Measurements from ENCODE around the gene SCEL.
"Not testable (repeated sequence)": the region's sequence is repeated elsewhere in the genome, so short reads cannot be mapped to it uniquely, and the experiment has no call there.

SCEL gene

GRCh38 chr13:77535448-77535847 is at the start of gene SCEL:
Gene SCEL, plus strand, starts transcription at chr13:77535706. Its CDS starts 20,170 bp downstream, at chr13:77555876.
- no peak for DNase-seq (ENCODE audit: low spot score)

DNA sequence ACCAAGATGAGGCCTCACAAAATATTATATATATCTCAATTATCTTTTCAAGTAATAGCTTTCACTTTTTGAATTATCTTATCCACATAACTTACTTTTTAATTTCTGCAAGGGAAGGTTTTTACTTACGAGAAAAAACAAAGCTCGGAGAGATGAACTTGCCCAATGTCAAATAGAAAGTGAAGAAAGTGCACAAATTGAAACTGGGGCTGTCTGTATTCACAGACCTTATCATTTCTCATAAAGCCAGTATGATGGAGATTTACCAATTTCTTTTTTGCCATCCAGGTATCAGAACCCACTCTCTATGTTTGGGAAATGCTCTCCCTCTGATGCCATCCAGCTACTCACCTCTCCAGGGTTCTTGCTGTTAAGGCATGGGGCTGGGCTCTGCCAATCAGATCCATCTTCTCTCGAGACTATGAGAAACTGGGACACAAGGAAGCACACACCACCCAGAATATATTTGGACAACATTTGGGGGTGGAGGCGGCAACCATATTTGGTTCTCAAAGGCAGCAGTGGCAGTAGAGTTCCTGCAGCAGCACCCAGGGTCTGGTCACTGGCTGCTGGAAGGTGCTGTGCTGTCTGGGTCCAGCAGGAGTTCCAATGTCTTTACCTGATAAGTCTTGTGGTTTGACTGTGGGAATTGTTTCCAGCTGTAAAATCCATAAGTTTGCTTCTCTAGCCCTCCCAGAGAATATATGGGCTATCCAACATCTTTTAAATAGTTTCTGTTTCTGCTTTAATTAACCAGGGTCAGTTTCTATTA is 45.8 kb upstream of the SCEL start:
- no peak for DNase-seq (ENCODE audit: low spot score)

DNA sequence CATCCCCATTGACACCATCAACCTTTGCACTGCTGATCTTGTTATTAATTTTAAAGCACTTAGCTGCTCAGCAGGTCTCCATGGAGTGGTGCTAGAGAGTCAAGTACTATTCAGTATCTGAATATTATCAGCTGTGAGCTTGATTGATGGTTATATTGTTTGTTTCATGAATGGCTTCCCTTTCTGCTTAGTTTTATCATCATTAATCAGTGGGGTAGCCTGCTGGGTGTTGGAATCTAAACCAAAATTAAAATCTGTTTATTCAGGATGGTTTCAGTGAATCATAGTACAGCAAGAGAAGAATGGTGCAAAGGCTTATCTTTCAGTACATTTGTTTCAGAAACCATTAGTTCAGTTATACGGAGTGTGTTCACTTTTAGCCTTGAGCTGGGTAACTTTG is 42.5 kb upstream of the SCEL start:
- DNase-seq (ENCODE audit: low spot score) = no peak

- no peak for DNase-seq (ENCODE audit: low spot score)
These were observed 41.3 kb upstream of the SCEL start for GRCh38 chr13:77494226-77494625.

- DNase-seq (ENCODE audit: low spot score) = no peak
These were observed 38.2 kb upstream of the SCEL start for GRCh38 chr13:77497350-77497749.

- DNase-seq (ENCODE audit: low spot score) = no peak
These were observed 37.7 kb upstream of the SCEL start for GRCh38 chr13:77497835-77498234.

DNA sequence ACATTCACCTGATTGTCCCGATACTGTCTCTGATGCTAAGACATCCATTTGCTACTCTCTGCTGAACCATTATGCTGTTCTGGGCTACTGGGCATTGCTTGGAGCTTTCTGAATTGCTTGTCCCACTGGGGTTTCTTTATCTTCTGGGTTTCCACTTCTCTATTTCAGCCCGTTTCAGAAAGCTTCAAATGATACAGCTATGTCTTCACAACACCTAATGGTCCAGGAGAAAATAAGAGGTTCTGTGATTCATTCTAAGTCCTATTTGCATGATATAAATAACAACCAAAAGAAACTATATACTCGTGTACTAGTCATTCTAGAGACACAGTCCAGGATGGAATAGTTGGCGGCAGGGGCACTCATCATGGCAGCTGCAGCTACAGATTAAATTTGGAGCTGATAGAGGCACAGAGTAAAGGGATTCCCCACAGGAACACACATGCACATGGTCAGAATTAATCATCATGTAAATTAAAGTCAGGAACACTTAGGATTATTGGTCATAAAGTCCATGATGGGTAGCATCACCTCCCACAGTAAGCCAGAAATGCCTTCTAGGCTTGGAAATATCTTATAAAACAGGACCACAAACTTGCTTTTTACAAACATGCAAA is 33.3 kb upstream of the SCEL start:
- DNase-seq (ENCODE audit: low spot score) = peak; percentile 28

DNA sequence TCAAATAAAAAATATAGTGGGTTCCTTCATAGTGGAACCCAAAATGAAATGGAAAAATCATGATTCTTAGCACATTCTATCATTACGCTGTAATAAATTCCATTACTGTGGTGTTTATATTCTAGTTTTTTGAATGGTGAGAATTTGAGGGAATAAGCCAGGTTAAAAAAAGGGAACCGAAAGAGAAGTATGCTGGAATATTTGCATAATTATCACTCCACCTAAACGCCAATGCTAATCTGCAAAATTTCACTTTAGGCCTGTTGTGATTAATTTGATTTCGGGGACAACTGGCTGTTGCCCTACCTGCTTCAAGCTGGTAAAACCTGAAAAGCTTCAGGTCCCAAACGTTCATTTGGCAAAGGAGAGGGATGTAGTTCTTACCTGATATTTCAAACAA is 32.1 kb upstream of the SCEL start:
- peak; percentile 28 for DNase-seq (ENCODE audit: low spot score)

GRCh38 chr13:77506874-77507273 is 28.6 kb upstream of the SCEL start:
- DNase-seq (ENCODE audit: low spot score) = no peak

GRCh38 chr13:77507931-77508776 is 27.4 kb upstream of the SCEL start:
- no peak for DNase-seq (ENCODE audit: low spot score)

DNA sequence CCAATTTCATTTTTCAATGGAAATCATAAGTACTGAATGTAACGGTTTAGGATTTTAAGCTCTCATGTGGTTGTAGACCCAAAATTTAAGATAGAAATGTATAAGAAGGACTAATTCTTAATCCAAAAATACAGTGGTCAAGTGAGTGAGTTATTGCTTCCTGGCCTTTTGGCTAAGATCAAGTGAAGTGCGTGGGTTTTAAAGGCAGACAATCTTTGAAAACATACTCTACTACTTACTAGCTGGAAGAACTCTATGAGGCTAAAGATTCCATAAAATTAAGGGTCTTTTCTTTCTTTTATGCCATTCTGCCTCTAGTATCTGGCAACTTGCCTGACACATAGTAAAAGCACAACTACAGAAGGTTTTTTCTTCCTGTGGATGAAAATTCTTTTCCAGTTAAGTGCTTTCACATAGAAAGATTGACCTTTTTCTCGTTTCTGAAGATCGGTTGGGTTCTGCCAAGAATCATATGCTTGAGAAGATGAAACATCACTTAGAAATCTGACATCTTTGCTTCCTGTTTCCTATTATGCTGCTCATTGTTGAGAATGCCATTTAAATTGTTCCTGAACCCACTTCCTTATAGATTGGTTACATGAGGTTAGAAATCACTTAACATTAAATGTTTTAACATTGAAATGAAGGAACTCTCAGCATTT is 26.4 kb upstream of the SCEL start:
- no peak for DNase-seq (ENCODE audit: low spot score)

GRCh38 chr13:77510156-77510555 is 25.4 kb upstream of the SCEL start:
- no peak for DNase-seq (ENCODE audit: low spot score)

GRCh38 chr13:77511552-77511951 is 24.0 kb upstream of the SCEL start:
- DNase-seq (ENCODE audit: low spot score) = no peak

DNA sequence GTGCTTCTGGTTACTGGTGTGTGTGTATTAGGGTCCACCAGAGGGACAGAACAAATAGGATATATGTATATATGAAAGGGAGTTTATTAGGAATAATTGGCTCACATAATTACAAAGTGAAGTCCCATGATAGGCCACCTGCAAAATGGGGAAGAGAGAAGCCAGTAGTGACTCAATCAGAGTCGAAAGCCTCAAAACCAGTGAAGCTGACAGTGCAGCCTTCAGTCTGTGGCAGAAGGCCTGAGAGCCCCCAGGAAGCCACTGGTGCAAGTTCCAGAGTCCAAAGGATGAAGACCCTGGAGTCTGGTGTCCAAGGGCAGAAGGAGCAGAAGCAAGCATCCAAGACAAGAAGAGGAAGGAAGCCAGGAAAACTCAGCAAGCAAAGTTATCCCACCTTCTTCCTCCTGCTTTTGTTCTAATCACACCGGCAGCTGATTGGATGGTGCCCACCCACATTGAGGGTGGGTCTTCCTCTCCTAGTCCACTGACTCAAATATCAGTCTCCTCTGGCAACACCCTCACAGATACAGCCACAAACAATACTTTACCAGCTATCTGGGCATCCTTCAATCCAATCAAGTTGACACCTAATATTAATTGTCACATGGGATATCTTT is 21.7 kb upstream of the SCEL start:
- no peak for DNase-seq (ENCODE audit: low spot score)

DNA sequence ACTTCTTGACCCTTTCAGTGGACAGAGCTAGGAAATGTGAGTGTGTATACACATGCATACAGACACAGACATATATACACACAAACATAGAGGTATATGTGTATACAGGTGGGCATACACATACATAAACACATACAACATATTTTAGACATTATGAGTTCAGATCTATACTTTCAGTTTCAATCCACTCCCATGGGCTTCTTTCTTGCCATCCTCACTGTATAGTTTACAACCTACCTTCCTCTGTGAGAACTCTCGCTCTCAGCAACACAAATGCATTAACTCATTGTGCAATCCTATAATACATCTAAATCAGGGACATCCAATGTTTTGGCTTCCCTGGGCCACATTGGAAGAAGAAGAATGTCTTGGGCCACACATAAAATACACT is 21.2 kb upstream of the SCEL start:
- DNase-seq (ENCODE audit: low spot score) = no peak

- no peak for DNase-seq (ENCODE audit: low spot score)
These were observed 19.7 kb upstream of the SCEL start for GRCh38 chr13:77515785-77516184.

DNA sequence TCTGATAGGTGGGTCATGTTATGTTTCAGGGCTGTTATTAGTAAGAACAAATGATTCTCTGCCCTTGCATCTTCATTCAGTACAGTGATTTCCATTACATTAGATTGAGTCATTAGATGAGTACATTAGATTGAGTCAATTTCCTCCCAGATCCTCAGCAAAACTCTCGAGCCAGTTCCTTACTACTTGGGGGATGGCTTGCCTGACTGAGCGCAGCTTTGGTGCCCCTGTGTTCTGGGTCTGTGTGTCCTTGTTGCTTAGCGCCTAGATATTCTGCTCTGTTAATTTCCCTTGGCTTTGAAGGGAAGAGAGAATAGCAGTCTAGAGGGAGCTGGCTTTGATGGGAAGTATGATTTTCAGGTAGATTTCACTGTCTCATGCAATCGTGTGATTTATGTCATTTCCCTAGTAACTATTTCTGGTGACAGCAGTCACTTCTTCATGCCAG is 19.1 kb upstream of the SCEL start:
- DNase-seq (ENCODE audit: low spot score) = no peak

DNA sequence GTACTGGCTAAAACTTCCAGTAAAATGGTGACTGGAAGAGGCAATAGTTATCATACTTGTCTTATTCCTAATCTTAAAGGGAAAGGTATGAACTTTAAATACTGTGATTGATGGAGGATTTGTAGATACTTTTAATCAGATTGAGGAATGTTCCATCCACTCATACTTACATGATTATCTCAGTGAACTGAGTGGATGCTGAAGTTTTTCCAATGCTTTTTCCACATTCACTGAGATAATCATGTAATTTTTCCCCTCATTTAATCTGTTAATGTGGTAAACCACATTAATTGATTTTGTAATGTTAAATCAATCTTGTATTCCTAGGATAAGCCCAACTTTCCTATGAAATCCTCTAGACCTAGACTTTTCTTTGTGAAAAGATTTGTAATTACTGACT is 17.2 kb upstream of the SCEL start:
- no peak for DNase-seq (ENCODE audit: low spot score)

- not testable (repeated sequence) for DNase-seq (ENCODE audit: low spot score)
These were observed 16.1 kb upstream of the SCEL start for GRCh38 chr13:77519396-77519795.

GRCh38 chr13:77519808-77520207 is 15.7 kb upstream of the SCEL start:
- no peak for DNase-seq (ENCODE audit: low spot score)

DNA sequence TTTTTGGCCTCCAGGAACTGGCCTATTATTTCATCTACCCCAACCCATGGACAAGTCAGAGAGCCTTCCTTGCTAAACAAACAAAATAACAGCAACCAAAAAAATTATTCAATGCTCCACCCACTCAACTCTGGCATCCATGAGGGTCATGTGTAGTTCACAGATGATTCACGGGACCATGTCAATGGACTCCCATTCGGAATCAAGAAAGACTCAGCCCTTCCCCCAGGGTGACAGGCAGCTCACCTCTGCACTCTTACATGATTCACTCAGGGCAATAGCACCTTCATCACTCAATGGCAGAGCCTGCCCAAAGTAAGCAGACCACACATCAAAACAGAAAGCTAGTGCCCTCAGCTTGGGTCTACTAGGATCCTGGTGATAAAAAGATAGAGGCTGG is 14.3 kb upstream of the SCEL start:
- no peak for DNase-seq (ENCODE audit: low spot score)

Data from germinal center (tissue), 1 donor.